Chondrocyte (in vitro differentiated cells): ENCODE data around the gene ELMO2. TPM values are rescaled to one million over a fixed set of nuclear protein-coding genes. Genes with fewer than 3 reads are reported as not detected.

ENCODE experiments used
- DNase-seq: peaks from one replicate; pipeline ENCODE4 v3.0.0; 2021; ENCODE audit warnings: mixed read lengths, low spot score
- H3K27ac Mint-ChIP-seq: one replicate; pipeline ENCODE4 v1.8.0; 2021; ENCODE audit warnings: mild to moderate bottlenecking, moderate library complexity, mixed read lengths; ENCODE audit not compliant: unreplicated experiment
- H3K27me3 Mint-ChIP-seq: 2 replicates; pipeline ENCODE4 v1.8.0; 2021; ENCODE audit warnings: low read depth, mixed read lengths
- H3K36me3 Mint-ChIP-seq: 2 replicates; pipeline ENCODE4 v1.8.0; 2021; ENCODE audit warnings: low read depth, mixed read lengths
- H3K4me1 Mint-ChIP-seq: 2 replicates; pipeline ENCODE4 v1.8.0; 2021; ENCODE audit warnings: low read depth, mild to moderate bottlenecking, mixed read lengths
- H3K4me3 Mint-ChIP-seq: one replicate; pipeline ENCODE4 v1.8.0; 2021; ENCODE audit warnings: mild to moderate bottlenecking, moderate library complexity, mixed read lengths; ENCODE audit not compliant: unreplicated experiment
- H3K9me3 Mint-ChIP-seq: 2 replicates; pipeline ENCODE4 v1.8.0; 2021; ENCODE audit warnings: low read depth, mixed read lengths
- CTCF ChIP-seq: fragments of 200-600 bp; sonication (generic); IDR thresholded peaks from 2 replicates; pipeline ENCODE4 v1.5.0; 2021; ENCODE audit warnings: antibody characterized with exemption, mild to moderate bottlenecking, moderate library complexity
- total RNA-seq: library from RNA; stranded (reverse); gene quantifications from 3 replicates; pipeline ENCODE4 v1.2.1, GENCODE V29; 2021

Gene ELMO2
- total RNA-seq, 1 donor from 2014 or later: 52.9 TPM

DNA sequence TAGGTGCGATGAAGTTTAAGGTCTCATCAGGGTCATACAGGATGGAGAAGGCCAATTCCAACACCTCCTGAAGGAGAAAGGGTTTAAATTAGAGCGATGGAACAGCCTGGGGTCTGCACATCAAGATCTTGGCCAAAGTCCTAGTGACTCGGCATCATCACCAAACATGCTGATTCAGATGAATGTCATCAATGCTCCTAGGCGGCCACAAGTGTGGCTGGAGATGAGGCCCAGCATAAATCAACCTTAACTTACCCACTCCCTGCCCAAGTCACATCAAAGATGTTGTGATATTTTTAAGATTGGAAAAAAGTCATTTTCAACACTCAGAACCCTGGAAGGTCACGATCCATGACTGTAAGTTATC is 37.5 kb downstream of the ELMO2 start:
- Mint-ChIP-seq H3K4me3 (no peak overlapping the region), H3K4me1 (peaks cover 10% of the 10 kb centered on the region), H3K27ac (no peak overlapping the region), H3K36me3 (peaks cover 46% of the 10 kb centered on the region), H3K27me3 (no peaks in the 10 kb centered on the region), H3K9me3 (no peaks in the 10 kb centered on the region)
- DNase-seq: no peak
- TF ChIP-seq CTCF: no peak

GRCh38 chr20:46367967-46368901 is 38.2 kb downstream of the ELMO2 start:
- H3K4me3 Mint-ChIP-seq: no peak overlapping the region
- no peak for DNase-seq
- peak overlapping the region; percentile 34 for H3K27ac Mint-ChIP-seq
- peaks cover 45% of the 10 kb centered on the region for H3K36me3 Mint-ChIP-seq
- peaks cover 16% of the 10 kb centered on the region for H3K4me1 Mint-ChIP-seq
- no peaks in the 10 kb centered on the region for H3K9me3 Mint-ChIP-seq
- no peak for TF ChIP-seq CTCF
- no peaks in the 10 kb centered on the region for H3K27me3 Mint-ChIP-seq

GRCh38 chr20:46367234-46367633 is 39.2 kb downstream of the ELMO2 start:
- peaks cover 36% of the 10 kb centered on the region for H3K36me3 Mint-ChIP-seq
- no peak overlapping the region for H3K27ac Mint-ChIP-seq
- no peak for DNase-seq
- no peak overlapping the region for H3K4me3 Mint-ChIP-seq
- H3K9me3 Mint-ChIP-seq: no peaks in the 10 kb centered on the region
- TF ChIP-seq CTCF: no peak
- H3K27me3 Mint-ChIP-seq: no peaks in the 10 kb centered on the region
- peaks cover 24% of the 10 kb centered on the region for H3K4me1 Mint-ChIP-seq

GRCh38 chr20:46366826-46367225 is 39.6 kb downstream of the ELMO2 start:
- Mint-ChIP-seq H3K36me3 (peaks cover 32% of the 10 kb centered on the region), H3K27ac (no peak overlapping the region), H3K27me3 (no peaks in the 10 kb centered on the region), H3K4me1 (peaks cover 26% of the 10 kb centered on the region), H3K4me3 (no peak overlapping the region), H3K9me3 (no peaks in the 10 kb centered on the region)
- no peak for DNase-seq
- no peak for TF ChIP-seq CTCF

DNA sequence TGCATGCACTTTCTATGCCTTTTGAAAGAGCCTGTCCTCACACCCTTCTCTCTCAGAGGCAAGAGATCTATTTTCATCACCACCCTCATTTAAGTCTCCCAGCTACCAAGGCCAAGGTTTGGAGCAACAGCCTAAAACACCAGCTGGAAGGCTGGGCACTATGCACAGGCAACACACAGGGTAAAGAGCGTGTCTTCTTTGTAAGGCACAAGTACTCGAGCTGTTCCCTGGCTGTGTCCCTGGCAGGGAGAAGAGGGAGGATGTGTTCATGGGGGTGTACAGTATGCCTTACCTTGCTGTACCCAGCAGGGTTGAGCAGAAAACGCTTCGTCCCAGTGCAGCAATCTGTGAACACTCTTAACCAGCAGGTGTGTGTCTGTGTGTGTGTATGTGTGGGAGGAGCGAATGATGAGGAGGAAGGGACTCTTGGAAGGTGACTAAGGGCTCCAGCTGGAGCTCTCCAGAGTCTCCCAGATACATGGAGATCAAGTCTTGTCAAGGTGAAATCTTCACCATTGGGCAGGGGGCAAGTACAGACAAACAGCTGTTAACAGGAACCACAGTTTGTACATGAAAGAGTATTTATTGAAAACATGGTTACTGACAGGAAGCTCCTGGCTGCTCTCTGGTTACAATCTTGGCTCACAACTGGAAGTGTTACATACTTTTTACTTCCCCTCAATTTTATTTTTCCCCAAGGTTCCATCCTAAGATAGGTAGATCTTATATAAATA is 40.8 kb downstream of the ELMO2 start:
- Mint-ChIP-seq H3K27me3 (no peaks in the 10 kb centered on the region), H3K4me1 (peaks cover 36% of the 10 kb centered on the region), H3K27ac (no peak overlapping the region), H3K36me3 (peaks cover 24% of the 10 kb centered on the region), H3K4me3 (no peak overlapping the region), H3K9me3 (no peaks in the 10 kb centered on the region)
- TF ChIP-seq CTCF: no peak
- no peak for DNase-seq
